ENCODE results near the gene MAPK12. TPM values are rescaled to one million over a fixed set of nuclear protein-coding genes. Genes with fewer than 3 reads are reported as not detected.

The MAPK12 gene
- total and polyA plus RNA-seq, 9 of the 15 experiments (the other 6 are each of a cell fraction or from before 2014, with no cell fraction given): 0.79 to 71.5 (median 32.8) TPM

GRCh38 chr22:50244420-50245213 is 16.9 kb downstream of the MAPK12 start, which contains the start of gene TUBGCP6 (continued):
- TF ChIP-seq GTF3C2 (IDR thresholded peaks at IDR 0.05; ENCODE audit: borderline replicate concordance, extremely low read depth, insufficient read length) (no peak), PHF8 (IDR thresholded peaks at IDR 0.05; ENCODE audit: borderline replicate concordance, low read length) (peak; percentile 88; the same call in 1 of the 2 replicates), GABPB1 (CRISPR knock-in tag; IDR thresholded peaks at IDR 0.05) (peak; percentile 99), POLR2B (IDR thresholded peaks at IDR 0.05; ENCODE audit: low read depth, partially characterized antibody) (peak; percentile 84), ZNF76 (CRISPR knock-in tag; IDR thresholded peaks at IDR 0.05; ENCODE audit: borderline replicate concordance) (no peak), MTA1 (IDR thresholded peaks at IDR 0.05; ENCODE audit: borderline replicate concordance) (peak; percentile 98), ARID1B (IDR thresholded peaks at IDR 0.05) (0 out of 2 replicates have a peak, but pooled peaks have one; percentile 14), ATF7 (IDR thresholded peaks at IDR 0.05) (peak; percentile 43), KDM2B (CRISPR knock-in tag; IDR thresholded peaks at IDR 0.05) (no peak), POLR2G (IDR thresholded peaks at IDR 0.05; ENCODE audit: low read depth, low read length) (peak; percentile 88), ASH1L (IDR thresholded peaks at IDR 0.05; ENCODE audit: borderline replicate concordance, low read depth, partially characterized antibody) (no peak), AFF1 (IDR thresholded peaks at IDR 0.05; ENCODE audit: low read depth in 1 of 2, partially characterized antibody in 2 of 2) (no peak), SP2 (IDR thresholded peaks at IDR 0.05; ENCODE audit: extremely low read depth, low read depth, low read length, poor library complexity, severe bottlenecking) (peak; percentile 16), SP1 (CRISPR knock-in tag; IDR thresholded peaks at IDR 0.05) (peak; percentile 69), KHSRP (IDR thresholded peaks at IDR 0.05) (peak; percentile 88), ZNF134 (CRISPR knock-in tag; conservative IDR thresholded peaks at IDR 0.05) (no peak), CREM (IDR thresholded peaks at IDR 0.05; ENCODE audit: low read depth) (peak; percentile 100)
- TF ChIP-seq, protein P1, sequence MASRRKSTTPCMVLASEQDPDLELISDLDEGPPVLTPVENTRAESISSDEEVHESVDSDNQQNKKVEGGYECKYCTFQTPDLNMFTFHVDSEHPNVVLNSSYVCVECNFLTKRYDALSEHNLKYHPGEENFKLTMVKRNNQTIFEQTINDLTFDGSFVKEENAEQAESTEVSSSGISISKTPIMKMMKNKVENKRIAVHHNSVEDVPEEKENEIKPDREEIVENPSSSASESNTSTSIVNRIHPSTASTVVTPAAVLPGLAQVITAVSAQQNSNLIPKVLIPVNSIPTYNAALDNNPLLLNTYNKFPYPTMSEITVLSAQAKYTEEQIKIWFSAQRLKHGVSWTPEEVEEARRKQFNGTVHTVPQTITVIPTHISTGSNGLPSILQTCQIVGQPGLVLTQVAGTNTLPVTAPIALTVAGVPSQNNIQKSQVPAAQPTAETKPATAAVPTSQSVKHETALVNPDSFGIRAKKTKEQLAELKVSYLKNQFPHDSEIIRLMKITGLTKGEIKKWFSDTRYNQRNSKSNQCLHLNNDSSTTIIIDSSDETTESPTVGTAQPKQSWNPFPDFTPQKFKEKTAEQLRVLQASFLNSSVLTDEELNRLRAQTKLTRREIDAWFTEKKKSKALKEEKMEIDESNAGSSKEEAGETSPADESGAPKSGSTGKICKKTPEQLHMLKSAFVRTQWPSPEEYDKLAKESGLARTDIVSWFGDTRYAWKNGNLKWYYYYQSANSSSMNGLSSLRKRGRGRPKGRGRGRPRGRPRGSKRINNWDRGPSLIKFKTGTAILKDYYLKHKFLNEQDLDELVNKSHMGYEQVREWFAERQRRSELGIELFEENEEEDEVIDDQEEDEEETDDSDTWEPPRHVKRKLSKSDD (conservative IDR thresholded peaks at IDR 0.05; ENCODE audit: low read length): no peak
